ENCODE data around the gene CCER1.

DNA sequence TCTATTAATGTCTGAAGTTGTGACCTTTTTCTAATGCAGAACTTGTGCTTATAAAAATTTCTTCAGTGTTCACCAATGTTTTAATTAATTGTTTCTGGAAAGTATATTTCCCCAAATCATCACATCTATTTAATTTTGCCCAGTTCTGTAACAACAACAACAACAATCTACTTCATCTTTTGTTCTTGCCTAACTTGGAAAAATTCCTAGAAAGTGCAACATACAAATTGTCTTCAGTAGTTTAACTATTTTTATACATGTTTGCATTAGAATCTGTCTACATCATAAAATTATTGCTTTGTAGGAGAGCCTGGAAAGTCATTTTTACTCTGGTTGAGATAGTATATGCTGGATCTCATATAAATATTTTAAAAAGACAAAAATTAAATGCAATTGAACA is 38.5 kb downstream of the CCER1 start:
- TF ChIP-seq, protein P1, sequence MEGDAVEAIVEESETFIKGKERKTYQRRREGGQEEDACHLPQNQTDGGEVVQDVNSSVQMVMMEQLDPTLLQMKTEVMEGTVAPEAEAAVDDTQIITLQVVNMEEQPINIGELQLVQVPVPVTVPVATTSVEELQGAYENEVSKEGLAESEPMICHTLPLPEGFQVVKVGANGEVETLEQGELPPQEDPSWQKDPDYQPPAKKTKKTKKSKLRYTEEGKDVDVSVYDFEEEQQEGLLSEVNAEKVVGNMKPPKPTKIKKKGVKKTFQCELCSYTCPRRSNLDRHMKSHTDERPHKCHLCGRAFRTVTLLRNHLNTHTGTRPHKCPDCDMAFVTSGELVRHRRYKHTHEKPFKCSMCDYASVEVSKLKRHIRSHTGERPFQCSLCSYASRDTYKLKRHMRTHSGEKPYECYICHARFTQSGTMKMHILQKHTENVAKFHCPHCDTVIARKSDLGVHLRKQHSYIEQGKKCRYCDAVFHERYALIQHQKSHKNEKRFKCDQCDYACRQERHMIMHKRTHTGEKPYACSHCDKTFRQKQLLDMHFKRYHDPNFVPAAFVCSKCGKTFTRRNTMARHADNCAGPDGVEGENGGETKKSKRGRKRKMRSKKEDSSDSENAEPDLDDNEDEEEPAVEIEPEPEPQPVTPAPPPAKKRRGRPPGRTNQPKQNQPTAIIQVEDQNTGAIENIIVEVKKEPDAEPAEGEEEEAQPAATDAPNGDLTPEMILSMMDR (IDR thresholded peaks at IDR 0.05): no peak
- no peak for TF ChIP-seq POLR2A (IDR thresholded peaks at IDR 0.05)
